Activated CD4-positive, alpha-beta T cell treated with anti-CD3 and anti-CD28 coated beads for 1 hour (primary cell): ENCODE measurements around the gene TXNL4A.

Experiments used
- DNase-seq: peaks from one replicate; pipeline ENCODE4 v3.0.0-alpha.2; 2020

TXNL4A gene

GRCh38 chr18:79947881-79948610, 40.3 kb downstream of the TXNL4A start:
- DNase-seq, result no peak

GRCh38 chr18:79947054-79947755, 41.2 kb downstream of the TXNL4A start:
- no peak for DNase-seq

GRCh38 chr18:79945118-79946042, 43.0 kb downstream of the TXNL4A start:
- DNase-seq, result no peak

GRCh38 chr18:79944746-79945117, 43.6 kb downstream of the TXNL4A start:
- DNase-seq, result no peak

GRCh38 chr18:79944126-79944731, 44.1 kb downstream of the TXNL4A start:
- no peak for DNase-seq

GRCh38 chr18:79943608-79944125, 44.7 kb downstream of the TXNL4A start:
- DNase-seq, result no peak

GRCh38 chr18:79942786-79943607, 45.4 kb downstream of the TXNL4A start:
- no peak for DNase-seq

GRCh38 chr18:79942211-79942610, 46.2 kb downstream of the TXNL4A start:
- no peak for DNase-seq

GRCh38 chr18:79941473-79942119, 46.8 kb downstream of the TXNL4A start:
- DNase-seq, result no peak

- no peak for DNase-seq
Measured at GRCh38 chr18:79940814-79941472, 47.4 kb downstream of the TXNL4A start.

- no peak for DNase-seq
Measured at GRCh38 chr18:79940126-79940813, 48.1 kb downstream of the TXNL4A start.

- DNase-seq, result no peak
Measured at GRCh38 chr18:79939096-79939495, 49.3 kb downstream of the TXNL4A start.

GRCh38 chr18:79938196-79938595, 50.2 kb downstream of the TXNL4A start:
- no peak for DNase-seq

- DNase-seq, result no peak
Measured at GRCh38 chr18:79937103-79937860, 51.1 kb downstream of the TXNL4A start.

- no peak for DNase-seq
Measured at GRCh38 chr18:79936641-79937040, 51.7 kb downstream of the TXNL4A start.

- no peak for DNase-seq
Measured at GRCh38 chr18:79935925-79936324, 52.4 kb downstream of the TXNL4A start.

GRCh38 chr18:79935499-79935898, 52.9 kb downstream of the TXNL4A start:
- no peak for DNase-seq

GRCh38 chr18:79935098-79935480, 53.3 kb downstream of the TXNL4A start:
- DNase-seq, result no peak
